K562 (cell line): ENCODE data around the gene KMT2D. TPM values are rescaled to one million over a fixed set of nuclear protein-coding genes. Genes with fewer than 3 reads are reported as not detected.
A peak's percentile ranks its signal among the peaks of the same experiment; 100 is the strongest.

Experiments
- CBFB ChIP-seq: sonication (generic); formaldehyde crosslinking; IDR thresholded peaks from 2 replicates; pipeline ENCODE4 v1.4.0; 2020; ENCODE audit warnings: mild to moderate bottlenecking, missing genetic modification reagents
- ELK1 ChIP-seq: sonication (generic); formaldehyde crosslinking; IDR thresholded peaks from 2 replicates; pipeline ENCODE4 v1.8.1; 2022; ENCODE audit warnings: missing genetic modification reagents
- ILF3 ChIP-seq: fragments of 450-650 bp; IDR thresholded peaks from 2 replicates; pipeline ENCODE4 v1.6.1; 2018; ENCODE audit warnings: antibody characterized with exemption, mild to moderate bottlenecking, moderate library complexity, borderline replicate concordance
- NFIX ChIP-seq: fragments of 250-450 bp; sonication (Bioruptor Pico); IDR thresholded peaks from 2 replicates; pipeline ENCODE4 v1.4.0; 2020; ENCODE audit warnings: low read depth, mild to moderate bottlenecking, moderate library complexity
- NFRKB ChIP-seq: fragments of 450-650 bp; IDR thresholded peaks from 2 replicates; pipeline ENCODE4 v1.6.1; 2016; ENCODE audit warnings: low read depth
- NR3C1 ChIP-seq: sonication (generic); formaldehyde crosslinking; IDR thresholded peaks from 2 replicates; pipeline ENCODE4 v1.8.1; 2022; ENCODE audit warnings: missing genetic modification reagents
- PRDM10 ChIP-seq: fragments of 450-650 bp; IDR thresholded peaks from 2 replicates; pipeline ENCODE4 v1.6.1; 2018; ENCODE audit not compliant: partially characterized antibody
- SMARCA5 ChIP-seq: fragments of 450-650 bp; IDR thresholded peaks from 2 replicates; pipeline ENCODE4 v1.6.1; 2016
- ZBTB49 ChIP-seq: sonication (generic); formaldehyde crosslinking; IDR thresholded peaks from 2 replicates; pipeline ENCODE4 v1.8.0; 2022; ENCODE audit warnings: missing genetic modification reagents, mild to moderate bottlenecking, borderline replicate concordance
- ZNF318 ChIP-seq, 2 experiments: fragments of 450-650 bp; IDR thresholded peaks; 2 replicates each; pipeline ENCODE4 v1.6.1; 2016; ENCODE audit warnings: mild to moderate bottlenecking in 2 of 2, borderline replicate concordance in 1 of 2, low read depth in 1 of 2, moderate library complexity in 1 of 2
- polyA plus RNA-seq, 8 experiments: library from polyadenylated mRNA; depleted of rRNA in 4 of 8; stranded (reverse) in 5 of 8; unstranded in 3 of 8; fragments of >200 nt; fragmentation: Nextera tagmentation in 2 of 8; fragmentation: Illumina TruSeq in 1 of 8; extraction: Ambion mirVana in 2 of 8; extraction: Trizol in 1 of 8; gene quantifications; 2 replicates each; pipeline versions ENCODE4 v1.2.1 to v1.2.3, GENCODE V29; 2011 to 2014; ENCODE audit warnings: inconsistent platforms in 1 of 8, missing spikeins in 1 of 8
- total RNA-seq, 7 experiments: library from RNA; depleted of rRNA in 6 of 7; stranded (reverse); fragments of >200 nt in 6 of 7; fragmentation: Illumina TruSeq in 2 of 7; extraction: Trizol in 2 of 7; gene quantifications; 2 replicates each; pipeline versions ENCODE4 v1.2.1 to v1.2.3, GENCODE V29; 2011 to 2021; ENCODE audit warnings: low replicate concordance in 1 of 7

Gene KMT2D
- total and polyA plus RNA-seq, 9 of the 15 experiments (the other 6 are each of a cell fraction or from before 2014, with no cell fraction given), result 0.22 to 93.7 (median 13.7) TPM

GRCh38 chr12:49069507-49070346, 9.1 kb upstream of the KMT2D start, which contains the start of gene RHEBL1 (continued):
- TF ChIP-seq ZBTB49 (CRISPR knock-in tag), result no peak
- TF ChIP-seq NFIX, result no peak
- peak in 1 of 2 experiments; percentile 47; a peak in 1 of 4 replicates for TF ChIP-seq ZNF318 (IDR thresholded peaks at IDR 0.05; ENCODE audit: borderline replicate concordance in 1 of 2, low read depth in 1 of 2)
- TF ChIP-seq PRDM10, result peak; percentile 6
- no peak for TF ChIP-seq NR3C1
- TF ChIP-seq ELK1 (CRISPR knock-in tag), result no peak
- TF ChIP-seq CBFB (CRISPR knock-in tag), result peak; percentile 70; the same call in 1 of the 2 replicates
- TF ChIP-seq NFRKB, result no peak
- no peak for TF ChIP-seq ILF3
- TF ChIP-seq SMARCA5, result peak; percentile 58; the same call in 1 of the 2 replicates
